ENCODE measurements around the gene EPAS1. TPM values are rescaled to one million over a fixed set of nuclear protein-coding genes. Genes with fewer than 3 reads are reported as not detected.

Gene EPAS1
- total RNA-seq, 3 donors from 2014 or later = 92.5 to 274 (median 229) TPM

- no peak overlapping the region for H3K4me3 ChIP-seq
- no peaks in the 10 kb centered on the region for H3K9me3 ChIP-seq
- TF ChIP-seq POLR2AphosphoS5 (IDR thresholded peaks at IDR 0.05) (no peak), POLR2A (IDR thresholded peaks at IDR 0.05) (no peak), CTCF (IDR thresholded peaks at IDR 0.05) (no peak)
- peak overlapping the region in 1 of 2 donors; percentile 33 for H3K27ac ChIP-seq
- DNase-seq (ENCODE audit: low spot score in 2 of 2) = no peak
- no peaks in the 10 kb centered on the region for H3K27me3 ChIP-seq
- H3K4me1 ChIP-seq = no peaks in the 10 kb centered on the region
- H3K36me3 ChIP-seq = peaks cover 4% of the 10 kb centered on the region
- intact Hi-C loops (cut with DNase I; ENCODE audit: low total_unique reads) = no loop called here
These were observed 89.6 kb downstream of the EPAS1 start for GRCh38 chr2:46386763-46387162.

- Histone ChIP-seq H3K27me3 (no peaks in the 10 kb centered on the region), H3K4me3 (no peak overlapping the region), H3K9me3 (no peaks in the 10 kb centered on the region), H3K27ac (peak overlapping the region in 1 of 2 donors; percentile 43), H3K4me1 (no peaks in the 10 kb centered on the region), H3K36me3 (peaks cover 4% of the 10 kb centered on the region)
- intact Hi-C loops (cut with DNase I; ENCODE audit: low total_unique reads) = no loop called here
- TF ChIP-seq POLR2A (IDR thresholded peaks at IDR 0.05) (no peak), CTCF (IDR thresholded peaks at IDR 0.05) (no peak), POLR2AphosphoS5 (IDR thresholded peaks at IDR 0.05) (no peak)
- no peak for DNase-seq (ENCODE audit: low spot score in 2 of 2)
These were observed 90.1 kb downstream of the EPAS1 start for GRCh38 chr2:46387292-46387691.

- peak in 1 of 2 donors; percentile 63 for DNase-seq (ENCODE audit: low spot score in 2 of 2)
- H3K9me3 ChIP-seq = no peaks in the 10 kb centered on the region
- H3K27me3 ChIP-seq = no peaks in the 10 kb centered on the region
- no peak for TF ChIP-seq POLR2A (IDR thresholded peaks at IDR 0.05)
- no peak for TF ChIP-seq POLR2AphosphoS5 (IDR thresholded peaks at IDR 0.05)
- TF ChIP-seq CTCF (IDR thresholded peaks at IDR 0.05) = no peak
- H3K4me1 ChIP-seq = no peaks in the 10 kb centered on the region
- peaks cover 4% of the 10 kb centered on the region for H3K36me3 ChIP-seq
- H3K4me3 ChIP-seq = no peak overlapping the region
- peak overlapping the region; percentile 43 to 58 for H3K27ac ChIP-seq
- intact Hi-C loops (cut with DNase I; ENCODE audit: low total_unique reads) = no loop called here
These were observed 90.8 kb downstream of the EPAS1 start for GRCh38 chr2:46387886-46388515.

GRCh38 chr2:46388881-46389280, 91.7 kb downstream of the EPAS1 start:
- no peaks in the 10 kb centered on the region for H3K9me3 ChIP-seq
- H3K27ac ChIP-seq = peak overlapping the region; percentile 21 to 58
- no peaks in the 10 kb centered on the region for H3K4me1 ChIP-seq
- peaks cover 4% of the 10 kb centered on the region for H3K36me3 ChIP-seq
- no peak overlapping the region for H3K4me3 ChIP-seq
- no peaks in the 10 kb centered on the region for H3K27me3 ChIP-seq
- no peak for DNase-seq (ENCODE audit: low spot score in 2 of 2)
- intact Hi-C loops (cut with DNase I; ENCODE audit: low total_unique reads) = no loop called here
- no peak for TF ChIP-seq POLR2AphosphoS5 (IDR thresholded peaks at IDR 0.05)
- no peak for TF ChIP-seq POLR2A (IDR thresholded peaks at IDR 0.05)
- TF ChIP-seq CTCF (IDR thresholded peaks at IDR 0.05) = no peak

- intact Hi-C loops (cut with DNase I; ENCODE audit: low total_unique reads) = no loop called here
- H3K36me3 ChIP-seq = peaks cover 3% of the 10 kb centered on the region
- H3K27me3 ChIP-seq = no peaks in the 10 kb centered on the region
- no peaks in the 10 kb centered on the region for H3K9me3 ChIP-seq
- peak overlapping the region; percentile 21 to 58 for H3K27ac ChIP-seq
- no peaks in the 10 kb centered on the region for H3K4me1 ChIP-seq
- no peak overlapping the region for H3K4me3 ChIP-seq
- no peak for DNase-seq (ENCODE audit: low spot score in 2 of 2)
- TF ChIP-seq POLR2AphosphoS5 (IDR thresholded peaks at IDR 0.05) (no peak), CTCF (IDR thresholded peaks at IDR 0.05) (no peak), POLR2A (IDR thresholded peaks at IDR 0.05) (no peak)
These were observed 92.3 kb downstream of the EPAS1 start for GRCh38 chr2:46389417-46389916.

Measured in breast epithelium (tissue), 4 donors.